Islet of Langerhans (tissue), 1 donor: Measurements from ENCODE around the gene KDM4F.
"Not testable (repeated sequence)": the region's sequence is repeated elsewhere in the genome, so short reads cannot be mapped to it uniquely, and the experiment has no call there.

Experiments used
- FAIRE-seq: peaks from one replicate; lab custom pipeline; 2011; peaks lifted over from hg19 to GRCh38; lab: Jason Lieb, UNC

KDM4F gene

GRCh38 chr11:95049122-95049521, at the start of gene KDM4F:
Gene KDM4F, plus strand, starts transcription at chr11:95049422.
- FAIRE-seq = not testable (repeated sequence)

GRCh38 chr11:95003716-95004115, 45.5 kb upstream of the KDM4F start:
- no peak for FAIRE-seq

GRCh38 chr11:95005642-95006041, 43.6 kb upstream of the KDM4F start:
- no peak for FAIRE-seq

- no peak for FAIRE-seq
These were observed 37.8 kb upstream of the KDM4F start for GRCh38 chr11:95011376-95011775.

GRCh38 chr11:95014184-95014821, 34.9 kb upstream of the KDM4F start:
- no peak for FAIRE-seq

GRCh38 chr11:95016139-95016538, 33.1 kb upstream of the KDM4F start:
- no peak for FAIRE-seq

- FAIRE-seq = not testable (repeated sequence)
These were observed 27.8 kb upstream of the KDM4F start for GRCh38 chr11:95021468-95021867.

- no peak for FAIRE-seq
These were observed 24.3 kb upstream of the KDM4F start, which contains the start of gene KDM4E for GRCh38 chr11:95024958-95025357. Gene KDM4E, plus strand, starts transcription at chr11:95025258. Its CDS starts 300 bp downstream, at chr11:95025558.

- not testable (repeated sequence) for FAIRE-seq
These were observed 23.6 kb upstream of the KDM4F start for GRCh38 chr11:95025594-95025993.

GRCh38 chr11:95028357-95028756, 20.9 kb upstream of the KDM4F start:
- no peak for FAIRE-seq

- no peak for FAIRE-seq
These were observed 16.2 kb upstream of the KDM4F start for GRCh38 chr11:95033051-95033450.

- FAIRE-seq = no peak
These were observed 13.9 kb upstream of the KDM4F start for GRCh38 chr11:95035316-95035715.

- not testable (repeated sequence) for FAIRE-seq
These were observed 11.7 kb upstream of the KDM4F start for GRCh38 chr11:95037356-95038035.

GRCh38 chr11:95042239-95042638, 7.0 kb upstream of the KDM4F start:
- FAIRE-seq = no peak

GRCh38 chr11:95042906-95043305, 6.3 kb upstream of the KDM4F start:
- FAIRE-seq = no peak

- no peak for FAIRE-seq
These were observed 5.2 kb upstream of the KDM4F start for GRCh38 chr11:95044010-95044409.

GRCh38 chr11:95045812-95046211, 3.4 kb upstream of the KDM4F start:
- FAIRE-seq = no peak

GRCh38 chr11:95050595-95051202, 1.5 kb downstream of the KDM4F start:
- no peak for FAIRE-seq

GRCh38 chr11:95054356-95054755, 5.1 kb downstream of the KDM4F start:
- FAIRE-seq = no peak

GRCh38 chr11:95055283-95055897, 6.2 kb downstream of the KDM4F start:
- FAIRE-seq = no peak

GRCh38 chr11:95057959-95058358, 8.7 kb downstream of the KDM4F start:
- FAIRE-seq = no peak

GRCh38 chr11:95058621-95059020, 9.4 kb downstream of the KDM4F start:
- no peak for FAIRE-seq

- FAIRE-seq = no peak
These were observed 9.8 kb downstream of the KDM4F start for GRCh38 chr11:95059046-95059445.
